Astrocyte (in vitro differentiated cells and primary cell): ENCODE results near the gene DAGLA.

Source experiments
- CTCF ChIP-seq: IDR thresholded peaks from 2 replicates; pipeline ENCODE4 v1.5.1; 2011; ENCODE audit warnings: low read depth, mild to moderate bottlenecking, inconsistent platforms, low read length, moderate library complexity; ENCODE audit not compliant: insufficient read depth
- EZH2 ChIP-seq: IDR thresholded peaks from 2 replicates; pipeline ENCODE4 v1.6.1; 2012; ENCODE audit warnings: mild to moderate bottlenecking, low read length, inconsistent platforms; ENCODE audit not compliant: insufficient read depth

GRCh38 chr11:61656347-61657077 lies 23.7 kb upstream of the DAGLA start:
- TF ChIP-seq EZH2 (no peak), CTCF (no peak)
